Measurements from ENCODE around the gene ZCWPW1.

Gene ZCWPW1

GRCh38 chr7:100406767-100407166 is 21.7 kb downstream of the ZCWPW1 start:
- TF ChIP-seq GATA2 (IDR thresholded peaks at IDR 0.05; ENCODE audit: low read depth, low read length) (no peak), GATA3 (IDR thresholded peaks at IDR 0.05; ENCODE audit: low read depth, low read length) (no peak)

- no peak for TF ChIP-seq GATA3 (IDR thresholded peaks at IDR 0.05; ENCODE audit: low read depth, low read length)
- TF ChIP-seq GATA2 (IDR thresholded peaks at IDR 0.05; ENCODE audit: low read depth, low read length) = no peak
These were observed 26.3 kb downstream of the ZCWPW1 start for GRCh38 chr7:100402241-100402640.

GRCh38 chr7:100401811-100402210 is 26.7 kb downstream of the ZCWPW1 start:
- no peak for TF ChIP-seq GATA3 (IDR thresholded peaks at IDR 0.05; ENCODE audit: low read depth, low read length)
- no peak for TF ChIP-seq GATA2 (IDR thresholded peaks at IDR 0.05; ENCODE audit: low read depth, low read length)

GRCh38 chr7:100400656-100401055 is 27.8 kb downstream of the ZCWPW1 start:
- TF ChIP-seq GATA2 (IDR thresholded peaks at IDR 0.05; ENCODE audit: low read depth, low read length) (no peak), GATA3 (IDR thresholded peaks at IDR 0.05; ENCODE audit: low read depth, low read length) (no peak)

GRCh38 chr7:100400041-100400440 is 28.5 kb downstream of the ZCWPW1 start:
- TF ChIP-seq GATA2 (IDR thresholded peaks at IDR 0.05; ENCODE audit: low read depth, low read length) (no peak), GATA3 (IDR thresholded peaks at IDR 0.05; ENCODE audit: low read depth, low read length) (no peak)

GRCh38 chr7:100398239-100398638 is 30.3 kb downstream of the ZCWPW1 start:
- no peak for TF ChIP-seq GATA3 (IDR thresholded peaks at IDR 0.05; ENCODE audit: low read depth, low read length)

- no peak for TF ChIP-seq GATA3 (IDR thresholded peaks at IDR 0.05; ENCODE audit: low read depth, low read length)
- TF ChIP-seq GATA2 (IDR thresholded peaks at IDR 0.05; ENCODE audit: low read depth, low read length) = no peak
These were observed 31.0 kb downstream of the ZCWPW1 start for GRCh38 chr7:100397315-100398081.

- TF ChIP-seq GATA2 (IDR thresholded peaks at IDR 0.05; ENCODE audit: low read depth, low read length) = no peak
- TF ChIP-seq GATA3 (IDR thresholded peaks at IDR 0.05; ENCODE audit: low read depth, low read length) = no peak
These were observed 32.0 kb downstream of the ZCWPW1 start for GRCh38 chr7:100396421-100396982.

- TF ChIP-seq GATA3 (IDR thresholded peaks at IDR 0.05; ENCODE audit: low read depth, low read length) (no peak), GATA2 (IDR thresholded peaks at IDR 0.05; ENCODE audit: low read depth, low read length) (no peak)
These were observed 34.4 kb downstream of the ZCWPW1 start for GRCh38 chr7:100394077-100394476.

GRCh38 chr7:100393233-100393905 is 35.1 kb downstream of the ZCWPW1 start:
- TF ChIP-seq GATA2 (IDR thresholded peaks at IDR 0.05; ENCODE audit: low read depth, low read length) (no peak), GATA3 (IDR thresholded peaks at IDR 0.05; ENCODE audit: low read depth, low read length) (no peak)

- no peak for TF ChIP-seq GATA3 (IDR thresholded peaks at IDR 0.05; ENCODE audit: low read depth, low read length)
- no peak for TF ChIP-seq GATA2 (IDR thresholded peaks at IDR 0.05; ENCODE audit: low read depth, low read length)
These were observed 38.1 kb downstream of the ZCWPW1 start for GRCh38 chr7:100390286-100391009.

GRCh38 chr7:100389437-100390088 is 38.9 kb downstream of the ZCWPW1 start:
- TF ChIP-seq GATA3 (IDR thresholded peaks at IDR 0.05; ENCODE audit: low read depth, low read length) (no peak), GATA2 (IDR thresholded peaks at IDR 0.05; ENCODE audit: low read depth, low read length) (no peak)

GRCh38 chr7:100387695-100388094 is 40.8 kb downstream of the ZCWPW1 start:
- TF ChIP-seq GATA2 (IDR thresholded peaks at IDR 0.05; ENCODE audit: low read depth, low read length) = no peak
- no peak for TF ChIP-seq GATA3 (IDR thresholded peaks at IDR 0.05; ENCODE audit: low read depth, low read length)

- TF ChIP-seq GATA2 (IDR thresholded peaks at IDR 0.05; ENCODE audit: low read depth, low read length) (no peak), GATA3 (IDR thresholded peaks at IDR 0.05; ENCODE audit: low read depth, low read length) (no peak)
These were observed 41.6 kb downstream of the ZCWPW1 start for GRCh38 chr7:100386940-100387339.

All from SH-SY5Y (cell line).